Choroid plexus epithelial cell (primary cell): ENCODE measurements around the gene FCER2.

Source experiments
- DNase-seq: peaks from one replicate; pipeline ENCODE4 v3.0.0-alpha.2; 2010; ENCODE audit warnings: low read depth
- H3K4me3 ChIP-seq: 2 replicates; pipeline ENCODE4 v1.5.1; 2011; ENCODE audit warnings: low read depth, mild to moderate bottlenecking, control low read depth, low read length, moderate library complexity
- TF ChIP-seq, protein P1 (sequence below): conservative IDR thresholded peaks from 2 replicates; pipeline ENCODE4 v1.5.1; 2011; ENCODE audit warnings: low read depth, mild to moderate bottlenecking, control low read depth, inconsistent platforms, low read length, moderate library complexity

Gene FCER2

GRCh38 chr19:7694499-7694898, 7.4 kb downstream of the FCER2 start:
- TF ChIP-seq, protein P1, sequence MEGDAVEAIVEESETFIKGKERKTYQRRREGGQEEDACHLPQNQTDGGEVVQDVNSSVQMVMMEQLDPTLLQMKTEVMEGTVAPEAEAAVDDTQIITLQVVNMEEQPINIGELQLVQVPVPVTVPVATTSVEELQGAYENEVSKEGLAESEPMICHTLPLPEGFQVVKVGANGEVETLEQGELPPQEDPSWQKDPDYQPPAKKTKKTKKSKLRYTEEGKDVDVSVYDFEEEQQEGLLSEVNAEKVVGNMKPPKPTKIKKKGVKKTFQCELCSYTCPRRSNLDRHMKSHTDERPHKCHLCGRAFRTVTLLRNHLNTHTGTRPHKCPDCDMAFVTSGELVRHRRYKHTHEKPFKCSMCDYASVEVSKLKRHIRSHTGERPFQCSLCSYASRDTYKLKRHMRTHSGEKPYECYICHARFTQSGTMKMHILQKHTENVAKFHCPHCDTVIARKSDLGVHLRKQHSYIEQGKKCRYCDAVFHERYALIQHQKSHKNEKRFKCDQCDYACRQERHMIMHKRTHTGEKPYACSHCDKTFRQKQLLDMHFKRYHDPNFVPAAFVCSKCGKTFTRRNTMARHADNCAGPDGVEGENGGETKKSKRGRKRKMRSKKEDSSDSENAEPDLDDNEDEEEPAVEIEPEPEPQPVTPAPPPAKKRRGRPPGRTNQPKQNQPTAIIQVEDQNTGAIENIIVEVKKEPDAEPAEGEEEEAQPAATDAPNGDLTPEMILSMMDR, result no peak
- no peak for DNase-seq
- H3K4me3 ChIP-seq, result no peak overlapping the region

GRCh38 chr19:7692417-7693088, 9.4 kb downstream of the FCER2 start:
- DNase-seq, result no peak
- no peak overlapping the region for H3K4me3 ChIP-seq
- TF ChIP-seq, protein P1, result no peak

GRCh38 chr19:7691497-7691896, 10.4 kb downstream of the FCER2 start:
- TF ChIP-seq, protein P1, result no peak
- no peak overlapping the region for H3K4me3 ChIP-seq
- DNase-seq, result no peak

DNA sequence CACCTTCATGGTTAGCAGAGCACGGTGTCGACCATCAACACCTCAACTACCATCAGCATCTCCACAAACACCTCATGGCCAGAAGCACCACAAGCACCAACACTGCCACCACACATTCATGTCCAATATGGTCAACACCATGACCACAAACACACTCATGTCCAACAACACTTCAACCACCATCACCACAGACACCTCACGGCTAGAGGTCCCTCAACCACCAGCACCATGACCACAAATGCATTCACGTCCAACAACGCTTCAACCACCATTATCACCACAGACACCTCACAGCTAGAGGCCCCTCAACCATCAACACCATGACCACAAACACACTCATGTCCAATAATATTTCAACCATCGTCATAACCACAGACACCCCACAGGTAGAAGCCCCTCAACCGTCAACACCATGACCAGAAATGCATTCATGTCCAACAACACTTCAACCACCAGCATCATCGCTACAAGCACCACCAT, 11.1 kb downstream of the FCER2 start:
- H3K4me3 ChIP-seq, result no peak overlapping the region
- no peak for DNase-seq
- TF ChIP-seq, protein P1, result no peak

- no peak overlapping the region for H3K4me3 ChIP-seq
- TF ChIP-seq, protein P1, result no peak
- DNase-seq, result no peak
Observed at GRCh38 chr19:7689165-7689564, 12.8 kb downstream of the FCER2 start.

- H3K4me3 ChIP-seq, result no peak overlapping the region
- no peak for DNase-seq
- TF ChIP-seq, protein P1, result no peak
Observed at GRCh38 chr19:7687177-7687576, 14.8 kb downstream of the FCER2 start.
